GM18499 (cell line): Measurements from ENCODE around the gene SCUBE1.

Source experiments
- ATAC-seq: cut with Tn5 transposase; IDR thresholded peaks from one replicate; pipeline ENCODE4 v1.9.1; 2021; ENCODE audit warnings: moderate number of reproducible peaks; ENCODE audit not compliant: insufficient read depth, unreplicated experiment

Gene SCUBE1

DNA sequence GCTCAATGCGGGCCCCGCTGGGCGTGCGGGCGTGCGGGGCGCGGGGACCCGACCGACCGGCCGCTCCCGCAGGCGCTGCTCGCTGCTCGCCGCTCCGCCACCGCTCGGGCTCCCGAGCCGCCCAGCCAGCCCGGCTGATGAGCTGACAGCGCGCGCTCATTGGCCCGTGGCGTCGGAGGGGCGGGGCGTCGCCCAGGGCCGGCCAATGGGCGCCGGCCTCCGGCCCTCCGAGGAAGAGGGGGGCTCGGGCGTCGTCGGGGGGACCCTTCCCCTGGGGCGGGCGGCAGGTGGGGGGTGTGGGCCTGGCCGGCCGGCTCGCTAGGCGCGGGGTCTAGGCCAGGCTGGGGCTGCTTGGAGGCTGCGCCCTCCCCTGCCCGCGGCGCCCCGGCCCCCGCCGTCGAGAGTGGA is at the start of gene SCUBE1:
Gene SCUBE1 (minus strand): TSS at position 111 of the 408 bp plus-strand sequence. CDS start 111 bp downstream, outside the sequence.
- ATAC-seq = no peak

DNA sequence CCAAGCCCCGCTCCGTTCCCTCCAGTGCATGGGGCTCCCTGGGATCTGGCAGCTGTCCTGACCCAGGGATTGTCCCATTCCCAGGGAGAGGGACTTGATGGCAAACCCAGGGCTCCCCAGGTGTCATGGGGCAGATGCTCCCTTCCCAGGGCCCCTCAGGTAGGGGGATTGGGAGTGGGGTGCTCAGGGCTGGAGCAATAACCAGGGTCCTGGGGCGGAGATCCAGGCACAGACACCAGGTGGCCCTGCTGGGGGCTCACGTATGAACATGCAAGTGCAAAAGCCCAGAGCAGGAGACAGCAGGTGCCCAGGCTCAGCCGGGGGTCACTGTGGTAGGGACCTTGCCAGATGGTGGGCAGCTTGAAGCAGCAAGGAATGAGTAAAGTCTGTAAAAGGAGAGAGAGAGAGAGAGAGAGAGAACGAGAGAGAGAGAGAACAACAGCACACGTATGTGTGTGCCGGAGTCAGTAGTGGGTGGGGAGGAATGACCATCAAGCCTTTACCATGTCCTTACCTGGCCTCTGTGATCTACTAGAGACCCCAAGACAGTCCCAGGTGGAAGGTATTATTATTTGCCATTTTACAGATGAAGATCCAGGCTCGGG is 49.3 kb upstream of the SCUBE1 start:
- ATAC-seq = no peak

DNA sequence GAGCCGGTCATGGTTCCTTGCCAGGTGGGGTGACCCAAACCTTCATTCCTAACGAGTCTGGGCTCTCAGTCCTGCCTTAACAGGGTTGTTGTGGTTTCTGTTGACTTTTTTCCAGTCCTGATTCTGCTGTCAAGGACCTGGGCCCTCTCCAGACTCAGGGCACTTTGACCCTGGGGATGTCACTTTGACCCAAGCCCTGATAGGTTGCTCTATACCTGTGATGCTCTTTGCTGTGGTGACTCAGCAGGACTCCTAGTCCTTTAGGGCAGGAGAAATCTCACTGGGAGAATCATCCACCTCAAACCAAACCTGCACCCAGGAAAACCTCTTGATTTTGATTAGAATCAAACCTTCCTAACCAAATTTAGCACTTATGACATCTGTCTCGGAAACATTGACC is 48.1 kb upstream of the SCUBE1 start:
- no peak for ATAC-seq

DNA sequence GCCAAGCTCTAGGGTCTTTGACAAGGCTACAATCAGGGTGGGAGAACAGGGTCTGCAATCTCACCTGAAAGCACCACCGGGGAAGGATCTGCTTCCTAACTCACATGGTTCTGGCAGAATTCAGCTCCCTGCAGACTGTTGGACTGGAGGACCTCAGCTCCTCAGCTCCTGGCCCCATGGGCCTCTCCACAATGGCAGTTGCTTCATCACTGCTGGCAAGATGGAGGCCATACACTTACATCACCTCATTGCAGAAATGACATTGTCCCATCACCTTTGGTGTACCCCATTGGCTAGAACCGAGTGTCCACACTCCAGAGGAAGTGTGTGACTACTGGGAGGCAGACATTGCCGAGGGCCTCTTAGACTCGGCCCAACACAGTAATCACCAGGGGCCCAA is 47.7 kb upstream of the SCUBE1 start:
- ATAC-seq = no peak

DNA sequence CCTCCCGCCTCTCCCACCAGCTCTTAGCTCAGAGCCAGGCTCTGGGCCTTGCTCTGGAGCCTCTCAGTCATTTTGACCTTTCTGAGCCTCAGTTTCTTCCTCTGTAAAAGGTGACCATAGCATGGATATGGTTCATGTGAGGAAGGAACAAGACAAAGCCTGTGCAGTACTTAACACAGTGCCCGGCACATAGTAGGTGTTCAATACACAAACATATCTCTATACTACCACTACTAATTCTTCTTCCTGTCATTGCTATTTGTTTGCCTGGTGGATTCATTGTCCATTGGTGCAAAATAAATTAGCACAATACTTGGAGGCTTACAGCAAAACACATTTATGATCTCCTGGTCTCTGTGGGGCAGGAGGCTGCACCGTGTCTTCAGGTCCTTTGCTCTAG is 47.0 kb upstream of the SCUBE1 start:
- no peak for ATAC-seq

DNA sequence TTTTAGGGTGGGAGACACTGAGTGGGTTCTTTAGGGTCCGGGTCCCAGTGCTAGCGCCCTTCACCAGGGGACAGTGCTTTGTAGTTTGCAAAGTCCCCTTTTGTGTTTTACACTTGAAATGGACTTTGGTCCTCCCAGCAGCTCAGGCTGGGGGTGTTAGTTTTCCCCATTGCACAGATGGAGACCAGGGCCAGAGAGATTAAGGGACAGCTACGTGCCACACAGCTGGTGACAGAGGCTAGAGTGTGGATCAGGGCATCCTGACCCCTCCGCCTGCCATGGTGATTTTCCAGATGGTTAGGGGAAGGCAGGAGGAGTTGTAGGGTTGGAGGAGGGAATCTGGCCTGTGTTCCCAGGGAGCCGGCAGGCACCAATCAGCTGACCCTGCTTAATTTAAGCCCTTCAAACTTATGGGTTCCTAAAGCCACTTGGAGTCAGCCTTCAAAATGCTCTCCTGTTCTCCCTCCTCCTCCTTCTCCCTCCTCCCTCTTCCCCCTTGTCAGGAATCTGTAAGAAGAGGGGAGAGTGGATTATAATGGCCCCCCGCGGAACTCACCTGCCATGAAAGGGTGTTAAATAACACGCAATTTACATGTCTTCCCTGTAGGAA is 46.2 kb upstream of the SCUBE1 start:
- ATAC-seq = no peak

DNA sequence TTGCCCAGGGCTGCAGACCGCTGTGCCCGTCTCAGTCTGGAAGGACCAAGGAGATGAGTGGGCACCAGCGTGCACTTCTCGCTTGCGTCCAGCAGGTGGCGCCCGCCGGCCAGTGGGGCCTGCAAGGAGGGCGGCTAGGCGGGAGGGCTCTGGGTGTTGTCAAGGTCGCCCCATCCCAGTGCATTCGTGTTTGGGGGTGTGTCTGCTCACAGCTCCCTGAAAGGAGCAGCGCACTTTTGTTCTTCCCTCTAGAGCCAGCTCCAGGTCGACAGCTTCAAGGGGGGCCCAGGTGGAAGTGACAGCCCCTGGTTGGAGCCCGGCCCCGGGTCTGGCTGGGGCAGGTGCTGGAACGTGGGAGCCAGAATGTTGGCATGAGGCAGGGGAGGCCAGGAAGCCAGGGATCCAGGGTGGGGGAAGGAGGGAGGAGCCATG is 45.3 kb upstream of the SCUBE1 start:
- ATAC-seq = no peak

DNA sequence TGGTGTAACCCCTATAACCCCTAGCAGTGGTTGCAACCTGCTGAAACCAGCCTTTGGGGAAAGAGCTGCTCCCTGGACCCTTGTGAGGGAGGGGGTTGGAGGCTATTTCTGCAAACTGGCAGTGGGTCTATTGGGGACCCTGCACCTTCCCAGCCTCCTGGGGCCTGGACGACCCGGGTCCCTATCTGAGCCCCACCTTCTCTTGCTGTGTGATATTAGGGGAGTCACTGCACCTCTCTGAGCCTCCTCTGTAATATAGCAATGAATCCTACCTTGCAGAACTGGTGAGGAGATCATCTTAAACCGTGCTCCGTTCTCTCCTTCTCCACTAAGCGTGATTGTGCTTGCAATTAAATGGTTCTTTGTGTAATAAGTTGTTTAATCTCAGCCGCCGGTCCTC is 44.6 kb upstream of the SCUBE1 start:
- no peak for ATAC-seq

DNA sequence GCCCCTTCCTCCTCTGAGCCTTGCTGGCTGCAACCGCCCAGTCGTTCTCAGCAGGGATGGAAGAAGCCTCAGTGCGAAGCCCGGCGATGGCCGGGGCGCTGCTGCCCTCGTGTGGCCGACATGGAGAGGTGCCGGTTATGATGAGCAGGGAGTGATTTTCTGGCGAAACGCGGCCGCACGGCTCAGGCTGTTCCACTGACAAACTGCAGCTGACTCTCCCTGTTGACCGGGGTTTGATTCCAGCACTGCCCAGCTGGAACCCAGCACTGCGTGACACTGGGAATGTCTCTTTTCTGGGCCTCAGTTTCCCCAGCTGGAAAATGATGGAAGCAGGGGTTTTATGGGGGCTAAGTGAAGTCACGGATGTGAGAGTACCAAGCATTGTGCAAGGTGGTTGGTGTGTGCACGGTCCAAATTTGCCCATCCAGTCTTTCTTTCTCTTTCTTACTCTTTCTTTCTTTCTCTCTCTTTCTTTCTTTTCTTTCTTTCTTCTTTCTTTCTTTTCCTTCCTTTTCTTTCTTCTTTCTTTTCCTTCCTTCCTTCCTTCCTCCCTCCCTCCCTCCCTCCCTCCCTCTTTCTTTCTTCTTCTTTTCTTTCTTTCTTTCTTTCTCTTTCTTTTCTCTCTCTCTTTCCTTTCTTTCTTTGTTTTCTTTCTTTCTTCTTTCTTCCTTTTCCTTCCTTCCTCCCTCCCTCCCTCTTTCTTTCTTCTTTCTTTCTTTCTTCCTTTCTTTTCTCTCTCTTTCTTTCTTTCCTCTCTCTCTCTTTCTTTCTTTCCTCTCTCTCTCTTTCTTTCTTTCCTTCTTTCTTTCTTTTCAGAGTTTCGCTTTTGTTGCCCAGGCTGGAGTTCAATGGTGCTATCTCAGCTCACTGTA is 42.8 kb upstream of the SCUBE1 start:
- no peak for ATAC-seq

DNA sequence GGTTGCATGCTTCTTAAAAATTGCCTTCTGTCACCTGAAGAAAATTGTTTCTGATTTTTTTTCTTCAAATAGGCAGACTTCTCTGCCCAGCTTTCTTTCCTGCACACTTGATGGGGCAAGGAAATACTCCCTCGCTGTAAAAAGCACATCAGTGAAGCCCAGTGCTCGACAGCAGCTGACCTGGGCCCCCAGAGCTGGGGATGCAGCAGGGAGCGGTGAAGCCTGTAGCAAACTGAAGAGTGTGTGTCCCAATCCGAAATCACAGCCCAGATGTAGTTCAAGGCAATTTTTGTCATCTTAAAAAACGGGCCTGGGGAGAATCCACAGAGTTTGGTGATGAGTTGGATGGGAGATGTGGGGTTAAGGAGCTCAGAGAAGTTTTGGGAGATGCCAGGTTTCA is 41.7 kb upstream of the SCUBE1 start:
- no peak for ATAC-seq

DNA sequence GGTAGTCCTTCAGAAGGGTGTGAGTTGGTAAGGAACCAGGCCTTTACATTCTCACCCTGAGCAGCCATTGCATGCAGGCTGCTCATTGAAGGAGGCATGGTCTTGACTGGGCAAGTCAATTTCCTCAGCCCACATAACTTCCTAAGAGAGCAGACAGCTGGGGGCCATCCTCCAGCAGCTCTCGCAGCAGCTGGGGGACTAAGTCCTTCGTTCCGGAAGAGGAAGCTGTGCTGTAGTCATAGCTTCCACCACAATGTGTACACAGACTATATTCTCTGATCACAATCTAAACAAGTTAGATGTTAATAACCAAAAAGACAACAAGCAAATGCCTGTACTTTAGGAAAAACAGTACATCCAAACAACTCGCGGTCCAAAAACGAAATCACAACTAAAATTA is 38.5 kb upstream of the SCUBE1 start:
- ATAC-seq = no peak

DNA sequence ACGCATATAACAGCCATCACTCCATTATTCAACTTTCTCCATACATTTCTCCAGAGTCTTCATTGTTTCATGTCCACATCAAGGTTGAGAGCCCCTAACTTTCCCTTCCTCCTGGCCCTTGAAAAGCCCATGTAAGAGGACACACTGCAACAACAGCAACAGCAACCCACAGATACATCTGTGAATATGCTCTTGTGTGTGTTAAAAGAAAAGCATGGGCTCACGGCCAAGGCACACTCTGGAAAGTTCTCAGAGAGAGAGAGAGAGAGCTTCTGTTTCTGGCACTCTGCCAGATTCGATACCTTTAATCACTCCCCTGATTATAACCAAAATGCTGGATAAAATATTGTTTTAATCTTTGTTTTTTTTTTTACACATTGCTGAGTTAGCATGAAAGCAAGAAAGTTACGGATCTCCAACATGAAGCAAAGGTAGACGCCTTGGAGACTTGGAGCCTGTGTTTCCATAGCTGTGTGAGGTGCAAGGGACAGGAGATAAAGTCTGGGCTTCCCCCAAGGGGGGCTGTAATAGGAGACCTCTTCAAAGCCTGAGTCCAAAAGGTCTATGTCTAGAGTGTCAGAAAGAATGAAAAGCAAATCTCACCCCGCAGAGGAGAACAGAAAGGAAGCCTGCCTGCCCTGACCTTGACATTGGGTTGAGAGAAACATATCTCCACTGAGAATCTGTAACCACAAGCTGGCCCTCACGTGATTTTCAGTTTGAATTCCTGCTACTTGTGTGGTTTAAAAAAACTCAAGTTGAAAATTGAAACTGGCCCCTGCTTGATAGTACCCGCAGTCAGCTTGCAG is 34.9 kb upstream of the SCUBE1 start:
- no peak for ATAC-seq

DNA sequence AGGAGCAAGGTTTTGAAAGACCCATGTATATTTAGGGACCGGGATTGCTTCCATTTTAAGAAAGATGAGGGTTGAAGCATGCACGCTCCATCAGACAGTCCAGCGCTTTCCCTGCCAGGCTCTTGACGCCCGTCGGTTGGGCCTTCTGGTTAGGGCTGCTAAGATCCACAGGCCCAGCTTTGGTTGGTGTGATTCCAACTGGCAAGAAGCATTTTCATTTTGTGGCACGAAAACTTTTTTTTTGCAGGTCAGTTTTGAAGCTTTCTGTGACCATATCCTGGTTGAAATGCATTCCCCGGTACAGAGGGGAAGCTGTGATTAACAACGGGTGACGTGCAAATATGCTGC is 34.4 kb upstream of the SCUBE1 start:
- ATAC-seq = no peak

DNA sequence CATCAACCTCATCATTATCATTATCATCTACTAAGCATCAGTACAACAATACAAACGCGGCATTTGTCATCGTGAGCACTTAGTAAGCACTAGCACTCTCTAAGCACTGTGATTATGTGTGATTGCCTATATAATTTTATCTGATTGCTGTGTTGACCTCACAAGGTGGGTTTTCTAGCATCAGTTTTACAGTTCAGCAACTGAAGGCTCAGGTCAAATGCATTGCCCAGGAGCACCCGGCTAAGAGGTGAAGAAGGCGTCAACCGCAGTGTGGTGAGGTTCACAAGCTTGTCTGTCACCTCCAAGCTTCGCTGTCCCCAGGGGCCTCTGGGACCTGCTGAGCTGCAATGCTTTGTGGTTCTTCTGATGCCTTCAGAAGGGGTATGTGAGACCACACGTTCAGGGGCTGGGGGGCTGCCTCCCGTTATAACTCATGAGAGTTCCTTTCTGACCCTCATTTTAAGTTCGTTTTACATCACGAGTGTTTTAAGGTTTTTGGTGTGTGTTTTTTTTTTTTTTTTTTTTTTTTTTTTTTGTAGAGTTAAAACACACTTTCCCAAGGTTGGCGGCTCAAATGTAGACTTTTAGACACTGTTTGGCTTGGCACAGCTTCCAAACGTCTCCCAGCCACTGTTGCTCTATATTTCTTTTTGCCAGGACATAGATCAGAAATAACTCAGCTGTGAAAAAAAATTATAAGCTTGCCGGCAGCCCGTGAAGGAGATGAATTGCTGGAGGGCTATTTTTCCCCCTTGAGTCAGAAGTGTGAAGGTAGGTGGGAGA is 33.8 kb upstream of the SCUBE1 start:
- no peak for ATAC-seq

DNA sequence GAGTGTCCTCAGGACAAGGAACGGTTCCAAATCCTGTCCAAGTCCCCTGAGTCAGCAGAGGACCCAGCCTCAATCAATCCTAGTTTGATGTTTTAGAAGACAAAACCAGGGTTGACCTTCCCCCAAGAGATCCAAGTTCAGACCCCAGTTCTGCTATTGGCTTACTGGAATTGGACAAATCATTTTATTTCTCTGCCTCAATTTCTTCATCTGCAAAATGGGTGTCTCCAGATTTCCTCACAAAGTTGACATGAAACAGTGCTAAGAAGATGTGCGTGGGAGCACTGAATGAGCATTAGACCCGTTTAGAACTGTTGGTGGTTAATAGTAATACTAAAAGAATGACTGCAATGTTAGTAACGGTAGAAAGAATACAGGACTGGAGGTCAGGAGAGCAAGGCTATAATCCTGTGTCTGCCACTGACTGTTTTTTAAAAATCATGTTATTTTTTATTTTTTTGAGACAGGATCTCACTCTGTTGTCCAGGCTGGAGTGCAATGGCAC is 32.8 kb upstream of the SCUBE1 start:
- ATAC-seq = no peak

DNA sequence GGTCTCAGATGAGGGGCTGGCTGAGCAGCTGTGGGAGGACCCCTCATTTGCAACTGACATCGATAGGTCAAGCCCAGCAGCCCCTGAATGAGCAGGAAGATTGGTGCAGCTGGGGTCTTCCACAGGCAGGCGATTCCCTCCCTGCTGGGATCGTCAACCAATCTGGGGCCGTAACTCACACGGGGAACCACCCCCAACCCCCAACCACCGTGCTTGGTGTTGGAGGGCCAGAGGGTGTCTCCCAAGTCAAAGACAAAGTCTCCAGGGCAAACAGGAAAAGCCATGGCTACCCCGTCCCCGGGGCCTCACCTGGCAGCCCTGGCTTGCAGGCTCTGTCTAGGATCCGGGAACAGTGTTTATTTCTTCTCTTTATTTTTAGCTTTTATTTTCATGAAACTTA is 26.9 kb upstream of the SCUBE1 start:
- no peak for ATAC-seq

DNA sequence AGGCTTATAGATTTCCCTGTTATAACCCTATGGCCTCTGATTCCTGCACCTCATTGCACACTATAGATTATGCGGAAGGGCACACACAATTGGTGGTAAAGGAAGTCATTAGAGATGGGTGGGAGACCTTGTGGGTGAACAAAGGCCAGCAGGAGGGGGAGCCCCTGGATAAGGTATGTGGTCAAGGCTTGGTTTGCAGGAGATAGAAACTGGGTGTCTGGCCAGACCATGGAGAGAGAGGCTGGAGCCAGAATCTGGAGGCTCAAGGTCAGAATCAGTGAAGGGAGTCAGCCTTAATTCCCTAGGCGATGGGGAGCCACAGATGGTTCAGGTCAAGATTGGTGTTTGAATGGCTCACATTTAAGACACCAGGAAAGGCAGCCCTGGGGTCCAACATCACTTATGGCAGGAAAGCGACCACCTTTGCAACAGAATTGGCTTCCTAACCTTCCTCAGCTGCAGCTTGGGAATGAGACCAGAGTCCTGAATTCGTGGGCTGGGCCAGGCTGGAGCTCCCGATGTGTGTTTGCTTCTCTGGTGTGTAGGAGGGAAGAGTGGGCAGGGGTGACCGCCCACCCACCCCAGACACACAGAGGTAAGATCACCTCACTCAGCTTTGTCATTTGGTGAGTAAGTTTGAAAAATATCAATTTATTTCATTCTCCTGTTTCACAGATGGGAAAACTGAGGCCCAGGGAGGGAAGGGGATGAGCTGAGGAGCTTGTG is 22.7 kb upstream of the SCUBE1 start:
- no peak for ATAC-seq

DNA sequence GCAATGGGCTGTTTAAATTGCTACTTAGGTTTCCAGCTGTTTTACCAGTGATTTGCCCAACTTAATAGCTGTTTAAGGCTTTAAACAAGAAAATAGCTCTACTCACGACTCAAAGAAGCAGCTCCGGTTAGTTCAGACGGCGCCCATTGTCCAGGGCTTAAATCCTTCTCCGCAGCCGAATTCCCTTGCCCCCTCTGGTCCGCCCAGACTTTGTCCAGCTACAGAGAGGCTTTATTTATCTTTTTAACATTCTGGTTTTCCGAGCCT is 20.9 kb upstream of the SCUBE1 start:
- no peak for ATAC-seq
